CD14-positive monocyte (primary cell): ENCODE data around the gene SLIT3. TPM values are rescaled to one million over a fixed set of nuclear protein-coding genes. Genes with fewer than 3 reads are reported as not detected.

Experiments
- DNase-seq, 3 donors: peaks; one replicate each; pipeline ENCODE4 v3.0.0-alpha.2; 2011 to 2022
- H2AFZ ChIP-seq: 2 replicates; pipeline ENCODE4 v1.6.0; 2012; ENCODE audit warnings: mild to moderate bottlenecking, low read depth, low read length, inconsistent platforms; ENCODE audit not compliant: insufficient read depth, poor library complexity, severe bottlenecking
- H3K27ac ChIP-seq, 2 donors: 1 replicate in 1 of 2; 2 replicates in 1 of 2; pipeline ENCODE4 v1.5.1; 2012 to 2013; ENCODE audit warnings: low read length in 2 of 2, control low read depth in 1 of 2, inconsistent platforms in 1 of 2, low read depth in 1 of 2, mild to moderate bottlenecking in 1 of 2
- H3K27me3 ChIP-seq, 2 donors: one replicate each; pipeline versions ENCODE4 v1.6.0 to v1.6.1; 2011 to 2013; ENCODE audit warnings: low read length in 2 of 2; ENCODE audit not compliant: control insufficient read depth in 2 of 2, insufficient read depth in 2 of 2
- H3K36me3 ChIP-seq, 2 donors: replicated peaks in 1 of 2; 1 replicate in 1 of 2; 2 replicates in 1 of 2; pipeline versions ENCODE4 v1.5.1 to v1.6.1; 2012 to 2013; ENCODE audit warnings: low read length in 2 of 2, control low read depth in 1 of 2, inconsistent platforms in 1 of 2, mild to moderate bottlenecking in 1 of 2; ENCODE audit not compliant: insufficient read depth in 2 of 2, control insufficient read depth in 1 of 2
- H3K4me1 ChIP-seq, 2 donors: 1 replicate in 1 of 2; 2 replicates in 1 of 2; pipeline versions ENCODE4 v1.5.1 to v1.6.1; 2012 to 2013; ENCODE audit warnings: low read length in 2 of 2, control low read depth in 1 of 2, inconsistent platforms in 1 of 2, mild to moderate bottlenecking in 1 of 2, moderate library complexity in 1 of 2; ENCODE audit not compliant: insufficient read depth in 2 of 2, control insufficient read depth in 1 of 2
- H3K4me2 ChIP-seq: replicated peaks from 2 replicates; pipeline ENCODE3; 2012; ENCODE audit warnings: low read length, moderate library complexity, mild to moderate bottlenecking; ENCODE audit not compliant: poor library complexity, severe bottlenecking; ENCODE audit errors: extremely low read depth
- H3K4me3 ChIP-seq, 3 experiments: fragments of 200-600 bp in 1 of 3; sonication (generic) in 1 of 3; replicated peaks in 1 of 3; 1 replicate in 2 of 3; 2 replicates in 1 of 3; pipeline ENCODE4 v1.5.1; 2011 to 2013; ENCODE audit warnings: low read length in 3 of 3, mild to moderate bottlenecking in 3 of 3, control low read depth in 2 of 3, low read depth in 2 of 3, inconsistent platforms in 1 of 3, moderate library complexity in 1 of 3
- H3K79me2 ChIP-seq: 2 replicates; pipeline ENCODE4 v1.6.0; 2012; ENCODE audit warnings: mild to moderate bottlenecking, control low read depth, inconsistent platforms, low read length, moderate library complexity; ENCODE audit not compliant: insufficient read depth
- H3K9ac ChIP-seq: 2 replicates; pipeline ENCODE4 v1.6.0; 2017; ENCODE audit warnings: low read length, mild to moderate bottlenecking; ENCODE audit not compliant: insufficient read depth, poor library complexity, severe bottlenecking
- H3K9me3 ChIP-seq, 2 donors: replicated peaks in 1 of 2; 1 replicate in 1 of 2; 2 replicates in 1 of 2; pipeline versions ENCODE4 v1.5.1 to v1.6.1; 2012 to 2013; ENCODE audit warnings: low read length in 2 of 2, control low read depth in 1 of 2; ENCODE audit not compliant: control insufficient read depth in 1 of 2, insufficient read depth in 1 of 2
- H4K20me1 ChIP-seq: 2 replicates; pipeline ENCODE4 v1.6.0; 2012; ENCODE audit warnings: mild to moderate bottlenecking, low read length, control low read depth, moderate library complexity; ENCODE audit not compliant: insufficient read depth
- H3K27ac Mint-ChIP-seq, 7 donors: one replicate each; pipeline ENCODE4 v1.8.0; 2020; ENCODE audit warnings: mild to moderate bottlenecking in 7 of 7, mixed read lengths in 7 of 7, moderate library complexity in 6 of 7, inconsistent platforms in 2 of 7
- H3K27me3 Mint-ChIP-seq, 3 donors: one replicate each; pipeline ENCODE4 v1.8.0; 2021 to 2022; ENCODE audit warnings: low read depth in 3 of 3, mild to moderate bottlenecking in 3 of 3, mixed read lengths in 3 of 3, moderate library complexity in 3 of 3, inconsistent platforms in 1 of 3
- H3K36me3 Mint-ChIP-seq, 2 donors: one replicate each; pipeline ENCODE4 v1.8.0; 2020; ENCODE audit warnings: mixed read lengths in 2 of 2, inconsistent platforms in 1 of 2, mild to moderate bottlenecking in 1 of 2
- H3K4me1 Mint-ChIP-seq: one replicate; pipeline ENCODE4 v1.8.0; 2020; ENCODE audit warnings: mild to moderate bottlenecking, mixed read lengths
- H3K4me3 Mint-ChIP-seq, 2 donors: one replicate each; pipeline ENCODE4 v1.8.0; 2020; ENCODE audit warnings: mild to moderate bottlenecking in 2 of 2, mixed read lengths in 2 of 2, moderate library complexity in 1 of 2
- H3K9me3 Mint-ChIP-seq, 7 donors: one replicate each; pipeline ENCODE4 v1.8.0; 2020 to 2022; ENCODE audit warnings: mixed read lengths in 7 of 7, mild to moderate bottlenecking in 6 of 7, moderate library complexity in 6 of 7, inconsistent platforms in 2 of 7
- CTCF ChIP-seq: fragments of 200-600 bp; IDR thresholded peaks from one replicate; pipeline ENCODE4 v1.8.0; 2022; ENCODE audit warnings: antibody characterized with exemption, mild to moderate bottlenecking
- WGBS: methylation state at CpG from one replicate; pipeline ENCODE4 v1.1.5; 2013; ENCODE audit warnings: missing lambda C conversion rate; ENCODE audit not compliant: insufficient coverage; 5-methylcytosine and 5-hydroxymethylcytosine counted together
- intact Hi-C, 2 donors: fragments of 100-400 bp; cut with micrococcal nuclease; formaldehyde crosslinking; loops; one replicate each; pipeline versions ENCODE4 v1.15.0 to v1.15.1; 2023
- polyA plus RNA-seq, 3 donors: library from polyadenylated mRNA; depleted of rRNA in 1 of 3; unstranded in 2 of 3; stranded (reverse) in 1 of 3; fragments of 300-500 nt in 2 of 3; fragments of >200 nt in 1 of 3; fragmentation: Illumina TruSeq in 2 of 3; gene quantifications; 1 replicate in 2 of 3; 2 replicates in 1 of 3; pipeline ENCODE4 v1.2.3, GENCODE V29; 2012 to 2021

Gene SLIT3
- polyA plus RNA-seq, 3 donors, result not detected

GRCh38 chr5:168893283-168893682 lies 407.7 kb downstream of the SLIT3 start:
- Histone ChIP-seq H4K20me1 (no peaks in the 10 kb centered on the region), H3K27me3 (no peaks in the 10 kb centered on the region), H3K4me1 (no peaks in the 10 kb centered on the region), H3K27ac (no peak overlapping the region), H3K4me3 (no peak overlapping the region), H3K9ac (no peak overlapping the region), H3K4me2 (no peak overlapping the region), H3K36me3 (no peaks in the 10 kb centered on the region), H2AFZ (no peak overlapping the region), H3K9me3 (no peaks in the 10 kb centered on the region), H3K79me2 (no peaks in the 10 kb centered on the region)
- no CpG with 5 or more reads among the region's 4 CpGs for WGBS
- intact Hi-C loops, result no loop called here
- Mint-ChIP-seq H3K4me3 (no peak overlapping the region), H3K36me3 (no peaks in the 10 kb centered on the region), H3K9me3 (no peaks in the 10 kb centered on the region), H3K27ac (no peak overlapping the region), H3K27me3 (peaks cover 2 to 3% (median 2%) of the 10 kb centered on the region in 3 donors), H3K4me1 (no peaks in the 10 kb centered on the region)
- no peak for DNase-seq
- TF ChIP-seq CTCF, result no peak

GRCh38 chr5:168892618-168893186 lies 408.2 kb downstream of the SLIT3 start:
- H3K27ac Mint-ChIP-seq, result no peak overlapping the region
- Histone ChIP-seq H3K4me1 (no peaks in the 10 kb centered on the region), H3K79me2 (no peaks in the 10 kb centered on the region), H3K27me3 (no peaks in the 10 kb centered on the region), H2AFZ (no peak overlapping the region), H3K4me2 (no peak overlapping the region), H3K9me3 (no peaks in the 10 kb centered on the region), H3K4me3 (no peak overlapping the region), H3K9ac (no peak overlapping the region), H3K27ac (no peak overlapping the region), H3K36me3 (no peaks in the 10 kb centered on the region), H4K20me1 (no peaks in the 10 kb centered on the region)
- no peaks in the 10 kb centered on the region for H3K36me3 Mint-ChIP-seq
- H3K4me3 Mint-ChIP-seq, result no peak overlapping the region
- 100% methylated on average over 1 of the region's 5 CpGs for WGBS
- no peaks in the 10 kb centered on the region for H3K4me1 Mint-ChIP-seq
- no peak for TF ChIP-seq CTCF
- no peak for DNase-seq
- peaks cover 2 to 5% (median 2%) of the 10 kb centered on the region in 3 donors for H3K27me3 Mint-ChIP-seq
- no peaks in the 10 kb centered on the region for H3K9me3 Mint-ChIP-seq
- intact Hi-C loops, result no loop called here
